ENCODE results near the gene TCN1.
"Not testable (repeated sequence)": the region's sequence is repeated elsewhere in the genome, so short reads cannot be mapped to it uniquely, and the experiment has no call there.

The TCN1 gene

GRCh38 chr11:59857439-59858434 lies 8.6 kb downstream of the TCN1 start:
- no peak for DNase-seq (ENCODE audit: low spot score)

- DNase-seq (ENCODE audit: low spot score): no peak
Observed at GRCh38 chr11:59854871-59855270, 11.4 kb downstream of the TCN1 start.

- not testable (repeated sequence) for DNase-seq (ENCODE audit: low spot score)
Observed at GRCh38 chr11:59851416-59851815, 14.9 kb downstream of the TCN1 start.

GRCh38 chr11:59849551-59849950 lies 16.7 kb downstream of the TCN1 start:
- DNase-seq (ENCODE audit: low spot score): not testable (repeated sequence)

GRCh38 chr11:59849129-59849528 lies 17.2 kb downstream of the TCN1 start:
- DNase-seq (ENCODE audit: low spot score): no peak

GRCh38 chr11:59848439-59848838 lies 17.8 kb downstream of the TCN1 start:
- not testable (repeated sequence) for DNase-seq (ENCODE audit: low spot score)

- no peak for DNase-seq (ENCODE audit: low spot score)
Observed at GRCh38 chr11:59847626-59848025, 18.7 kb downstream of the TCN1 start.

- no peak for DNase-seq (ENCODE audit: low spot score)
Observed at GRCh38 chr11:59846556-59846955, 19.7 kb downstream of the TCN1 start.

GRCh38 chr11:59845399-59845798 lies 20.9 kb downstream of the TCN1 start, which contains the start of gene CBLIF:
CBLIF (minus strand) TSS chr11:59845499; CDS start chr11:59845453, 46 bp downstream.
- no peak for DNase-seq (ENCODE audit: low spot score)

GRCh38 chr11:59842316-59842715 lies 24.0 kb downstream of the TCN1 start:
- DNase-seq (ENCODE audit: low spot score): no peak

- DNase-seq (ENCODE audit: low spot score): no peak
Observed at GRCh38 chr11:59841514-59841913, 24.8 kb downstream of the TCN1 start.

- DNase-seq (ENCODE audit: low spot score): no peak
Observed at GRCh38 chr11:59839615-59840014, 26.7 kb downstream of the TCN1 start.

GRCh38 chr11:59833602-59834001 lies 32.7 kb downstream of the TCN1 start:
- DNase-seq (ENCODE audit: low spot score): no peak

- no peak for DNase-seq (ENCODE audit: low spot score)
Observed at GRCh38 chr11:59829358-59829757, 36.9 kb downstream of the TCN1 start.

GRCh38 chr11:59822989-59823566 lies 43.2 kb downstream of the TCN1 start:
- peak; percentile 29 for DNase-seq (ENCODE audit: low spot score)

- DNase-seq (ENCODE audit: low spot score): no peak
Observed at GRCh38 chr11:59818572-59818971, 47.7 kb downstream of the TCN1 start.

GRCh38 chr11:59816434-59816833 lies 49.9 kb downstream of the TCN1 start:
- not testable (repeated sequence) for DNase-seq (ENCODE audit: low spot score)

- no peak for DNase-seq (ENCODE audit: low spot score)
Observed at GRCh38 chr11:59815754-59816153, 50.5 kb downstream of the TCN1 start.

GRCh38 chr11:59814021-59814420 lies 52.3 kb downstream of the TCN1 start:
- no peak for DNase-seq (ENCODE audit: low spot score)

GRCh38 chr11:59813364-59813763 lies 52.9 kb downstream of the TCN1 start:
- no peak for DNase-seq (ENCODE audit: low spot score)

GRCh38 chr11:59812220-59812619 lies 54.1 kb downstream of the TCN1 start:
- DNase-seq (ENCODE audit: low spot score): no peak

GRCh38 chr11:59810911-59811259 lies 55.4 kb downstream of the TCN1 start:
- DNase-seq (ENCODE audit: low spot score): no peak

GRCh38 chr11:59810189-59810910 lies 55.9 kb downstream of the TCN1 start, which contains the start of gene MRPL16:
MRPL16 (minus strand) TSS chr11:59810778; CDS start chr11:59810658, 120 bp downstream.
- DNase-seq (ENCODE audit: low spot score): peak; percentile 77
